GF-D8 (cell line): Measurements from ENCODE around the gene EPHB3.

Experiments used
- DNase-seq: peaks from one replicate; lab custom pipeline; 2025; lab: John Stamatoyannopoulos, UW

EPHB3 gene

GRCh38 chr3:184564685-184565385 lies 3.2 kb downstream of the EPHB3 start:
- no peak for DNase-seq

DNA sequence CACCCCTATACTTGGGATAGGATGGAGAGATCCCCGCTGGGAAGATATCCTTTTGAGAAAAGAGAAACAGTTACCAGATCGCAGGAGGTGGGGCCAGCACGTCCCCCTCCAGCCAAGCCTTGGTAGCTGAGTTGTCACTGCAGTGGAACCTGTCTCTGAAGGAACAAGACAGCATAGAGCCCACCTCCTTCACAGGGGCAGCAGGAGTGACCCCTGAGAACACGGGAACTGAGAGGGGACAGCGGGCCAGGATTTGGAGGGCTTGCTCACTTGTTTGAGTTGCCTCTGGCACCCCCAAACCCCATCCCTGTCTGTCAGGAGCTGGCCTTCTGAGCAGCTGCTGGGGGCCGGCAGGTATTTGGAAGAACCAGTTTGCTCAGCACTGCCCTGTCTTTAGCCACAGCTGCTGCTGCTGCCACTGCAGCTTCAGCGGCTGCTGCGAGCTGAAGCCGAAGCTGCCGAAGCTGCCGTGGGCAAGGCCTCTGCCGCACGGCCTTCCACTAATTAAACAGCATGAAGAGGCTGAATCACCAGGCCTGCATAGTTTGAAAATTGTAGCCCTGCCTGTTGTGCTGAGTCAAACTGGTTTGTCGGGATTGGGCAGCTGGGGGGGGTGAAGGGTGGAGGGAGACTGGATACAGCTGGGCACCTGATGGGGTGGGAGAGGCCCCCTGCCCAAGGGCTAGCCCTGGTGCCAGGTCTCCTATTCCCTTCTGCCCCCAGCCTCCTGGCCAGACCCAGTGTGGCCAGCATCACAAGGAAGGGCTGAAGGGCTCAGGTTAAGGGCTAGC lies 4.0 kb downstream of the EPHB3 start:
- DNase-seq: no peak

- no peak for DNase-seq
Measured at GRCh38 chr3:184566441-184567414, 5.1 kb downstream of the EPHB3 start.

DNA sequence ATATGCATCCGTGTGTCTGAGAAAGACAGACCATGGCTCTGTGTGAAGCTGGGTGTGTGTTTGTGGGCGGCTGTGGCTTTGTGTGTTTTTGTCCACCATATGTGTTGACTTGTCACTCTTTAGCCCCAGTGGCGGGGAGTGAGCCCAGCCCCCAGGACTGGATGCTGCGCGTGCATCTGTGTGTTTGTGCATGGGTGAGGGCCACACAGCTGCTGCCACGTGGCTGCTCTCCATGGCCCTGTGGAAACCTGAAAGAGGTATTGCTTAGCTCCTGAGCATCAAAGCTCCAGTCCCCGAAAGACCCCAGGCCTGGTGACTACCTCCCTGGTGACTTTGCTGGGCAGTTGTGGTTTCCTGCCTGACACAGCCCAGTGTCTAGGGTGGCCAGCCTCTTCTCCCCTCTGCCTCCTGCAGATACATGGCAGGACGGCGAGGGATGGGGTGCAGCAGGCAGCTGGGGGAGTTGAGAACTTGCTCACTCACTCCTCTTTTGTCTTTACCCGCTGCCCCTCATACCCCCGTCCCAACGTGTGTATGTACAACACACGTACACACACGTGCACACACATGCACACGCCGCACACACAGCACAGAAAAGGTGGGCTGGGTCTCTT lies 6.5 kb downstream of the EPHB3 start:
- no peak for DNase-seq

GRCh38 chr3:184568560-184568923 lies 7.0 kb downstream of the EPHB3 start:
- DNase-seq: no peak

- no peak for DNase-seq
Measured at GRCh38 chr3:184568924-184569829, 7.6 kb downstream of the EPHB3 start.

DNA sequence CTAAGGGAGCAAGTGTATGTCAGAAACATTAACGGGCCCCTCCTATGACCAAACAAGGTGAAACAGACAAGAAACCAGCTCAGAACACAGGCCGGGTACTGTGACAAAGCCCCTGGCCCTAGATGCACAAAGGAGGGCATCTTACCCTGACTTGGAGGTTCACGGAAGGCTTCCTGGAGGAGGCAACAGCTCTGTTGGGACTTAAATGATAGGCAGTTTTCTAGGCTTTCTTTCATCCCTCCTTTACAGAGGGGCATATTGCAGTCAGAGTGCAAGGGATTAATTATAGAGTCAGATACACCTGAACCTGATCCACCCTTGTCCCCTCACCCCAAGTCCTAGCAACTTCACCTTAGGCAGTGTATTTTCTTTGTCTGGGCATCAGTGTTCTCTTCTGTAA lies 8.4 kb downstream of the EPHB3 start:
- no peak for DNase-seq

GRCh38 chr3:184570489-184570888 lies 8.9 kb downstream of the EPHB3 start:
- DNase-seq: no peak

GRCh38 chr3:184571750-184572377 lies 10.3 kb downstream of the EPHB3 start:
- DNase-seq: no peak

DNA sequence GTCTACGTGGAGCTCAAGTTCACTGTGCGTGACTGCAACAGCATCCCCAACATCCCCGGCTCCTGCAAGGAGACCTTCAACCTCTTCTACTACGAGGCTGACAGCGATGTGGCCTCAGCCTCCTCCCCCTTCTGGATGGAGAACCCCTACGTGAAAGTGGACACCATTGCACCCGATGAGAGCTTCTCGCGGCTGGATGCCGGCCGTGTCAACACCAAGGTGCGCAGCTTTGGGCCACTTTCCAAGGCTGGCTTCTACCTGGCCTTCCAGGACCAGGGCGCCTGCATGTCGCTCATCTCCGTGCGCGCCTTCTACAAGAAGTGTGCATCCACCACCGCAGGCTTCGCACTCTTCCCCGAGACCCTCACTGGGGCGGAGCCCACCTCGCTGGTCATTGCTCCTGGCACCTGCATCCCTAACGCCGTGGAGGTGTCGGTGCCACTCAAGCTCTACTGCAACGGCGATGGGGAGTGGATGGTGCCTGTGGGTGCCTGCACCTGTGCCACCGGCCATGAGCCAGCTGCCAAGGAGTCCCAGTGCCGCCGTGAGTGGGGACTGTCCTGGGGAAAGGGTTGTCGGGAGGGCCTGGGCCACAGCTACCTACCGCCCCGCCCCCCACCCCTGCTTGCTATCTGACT lies 11.2 kb downstream of the EPHB3 start:
- DNase-seq: no peak

DNA sequence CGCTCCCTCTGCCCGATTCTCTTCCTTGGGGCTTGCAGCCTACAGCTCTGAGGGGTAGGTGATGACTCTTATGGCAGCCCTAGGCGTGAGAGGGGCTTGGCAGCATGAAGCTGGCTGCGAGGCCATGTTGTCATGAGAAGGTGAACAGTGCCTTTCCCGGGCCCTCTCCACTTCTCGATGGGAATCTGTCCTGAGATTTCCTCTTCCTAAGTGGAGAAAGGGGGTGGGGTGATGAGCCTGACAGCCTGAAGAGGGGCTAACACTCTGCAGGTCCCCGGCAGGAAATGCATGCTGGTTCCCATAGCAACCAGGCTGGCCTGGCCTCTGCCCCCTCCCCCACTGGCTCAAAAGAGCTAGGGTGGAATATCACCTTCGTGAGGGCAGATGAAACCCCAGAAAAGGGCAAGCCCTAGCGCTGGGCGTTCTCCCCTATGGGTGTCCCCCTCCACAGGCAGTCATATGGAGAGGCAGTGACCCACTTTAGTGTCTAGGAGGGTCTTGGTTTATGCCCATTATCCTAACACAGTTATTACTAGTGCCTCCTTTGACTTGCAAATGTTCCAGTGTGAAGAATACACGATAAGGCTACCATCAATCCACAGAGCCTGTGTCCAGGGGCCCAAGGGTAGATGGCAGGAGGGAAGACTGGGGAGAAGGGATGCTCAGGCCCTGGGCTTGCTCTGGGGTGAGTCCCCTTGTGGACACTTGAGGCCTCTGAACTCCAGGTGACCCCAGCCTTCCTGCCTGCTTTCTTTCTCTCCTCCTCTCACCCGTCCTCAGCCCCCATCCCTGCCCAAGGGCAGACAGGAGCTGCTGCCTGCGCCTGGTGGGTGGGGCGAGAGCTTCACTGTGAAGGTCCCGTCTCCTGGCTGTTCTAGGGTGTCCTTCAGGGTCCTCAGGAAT lies 13.2 kb downstream of the EPHB3 start:
- no peak for DNase-seq

DNA sequence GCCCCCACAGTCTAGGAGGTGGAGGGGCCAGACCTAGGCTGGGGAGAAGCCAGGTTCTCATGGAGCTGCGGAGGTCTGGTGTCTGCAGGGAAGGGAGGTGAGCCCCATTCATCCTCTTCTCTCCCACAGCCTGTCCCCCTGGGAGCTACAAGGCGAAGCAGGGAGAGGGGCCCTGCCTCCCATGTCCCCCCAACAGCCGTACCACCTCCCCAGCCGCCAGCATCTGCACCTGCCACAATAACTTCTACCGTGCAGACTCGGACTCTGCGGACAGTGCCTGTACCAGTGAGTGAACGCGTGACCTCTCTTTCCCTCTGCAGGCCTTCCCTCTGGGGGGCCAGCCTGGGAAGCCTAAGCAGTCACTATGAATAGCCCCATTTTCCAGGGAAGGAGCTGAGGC lies 14.1 kb downstream of the EPHB3 start:
- no peak for DNase-seq

GRCh38 chr3:184576457-184577240 lies 15.1 kb downstream of the EPHB3 start:
- DNase-seq: no peak

DNA sequence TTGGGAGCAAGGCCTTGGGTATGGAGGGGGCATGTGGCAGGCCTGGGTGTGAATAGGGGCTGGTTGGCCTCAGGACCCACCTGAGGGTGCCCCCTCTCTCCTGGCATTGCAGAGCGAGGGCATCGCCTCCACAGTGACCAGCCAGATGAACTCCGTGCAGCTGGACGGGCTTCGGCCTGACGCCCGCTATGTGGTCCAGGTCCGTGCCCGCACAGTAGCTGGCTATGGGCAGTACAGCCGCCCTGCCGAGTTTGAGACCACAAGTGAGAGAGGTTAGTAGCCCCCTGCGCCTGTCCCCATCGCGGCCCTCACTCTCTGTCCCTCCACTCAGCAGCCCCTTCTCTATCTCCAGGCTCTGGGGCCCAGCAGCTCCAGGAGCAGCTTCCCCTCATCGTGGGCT lies 16.0 kb downstream of the EPHB3 start:
- no peak for DNase-seq

DNA sequence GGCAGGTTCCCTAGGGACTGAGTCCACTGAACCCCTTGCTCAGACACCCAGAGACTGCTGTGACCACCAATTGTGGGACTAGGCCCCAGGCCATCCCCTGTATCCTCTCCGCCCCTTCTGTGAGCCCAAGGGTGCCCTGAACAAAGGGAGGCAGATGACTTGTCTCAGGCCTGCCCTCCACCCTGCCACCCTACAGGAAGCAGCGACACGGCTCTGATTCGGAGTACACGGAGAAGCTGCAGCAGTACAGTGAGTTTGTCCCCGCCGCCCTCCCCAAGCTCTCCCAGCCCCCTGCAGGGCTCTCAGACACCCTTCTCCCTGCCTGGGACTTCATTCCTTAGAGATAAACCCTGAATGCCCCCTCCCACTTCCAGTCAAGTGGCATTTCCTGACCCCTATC lies 16.6 kb downstream of the EPHB3 start:
- no peak for DNase-seq

DNA sequence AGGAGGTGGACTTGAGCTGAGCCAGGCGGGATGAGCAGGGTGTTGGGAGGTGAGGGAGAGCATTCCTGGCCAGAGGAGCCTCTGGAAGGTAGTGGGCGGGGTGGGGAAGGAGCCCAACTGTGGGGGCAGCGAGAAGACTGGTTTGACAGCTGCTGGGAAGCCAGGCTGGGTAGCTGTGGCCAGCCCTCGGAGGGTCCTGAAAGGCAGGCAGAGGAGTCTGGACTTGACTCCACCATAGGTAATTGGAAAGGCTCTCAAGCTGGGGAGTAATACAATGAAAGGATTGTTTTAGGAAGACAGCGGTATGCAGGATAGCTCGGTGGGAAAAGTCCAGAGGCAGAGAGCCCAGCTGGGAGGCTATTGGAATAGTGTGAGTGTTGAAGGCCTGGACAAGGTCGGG lies 17.2 kb downstream of the EPHB3 start:
- no peak for DNase-seq

DNA sequence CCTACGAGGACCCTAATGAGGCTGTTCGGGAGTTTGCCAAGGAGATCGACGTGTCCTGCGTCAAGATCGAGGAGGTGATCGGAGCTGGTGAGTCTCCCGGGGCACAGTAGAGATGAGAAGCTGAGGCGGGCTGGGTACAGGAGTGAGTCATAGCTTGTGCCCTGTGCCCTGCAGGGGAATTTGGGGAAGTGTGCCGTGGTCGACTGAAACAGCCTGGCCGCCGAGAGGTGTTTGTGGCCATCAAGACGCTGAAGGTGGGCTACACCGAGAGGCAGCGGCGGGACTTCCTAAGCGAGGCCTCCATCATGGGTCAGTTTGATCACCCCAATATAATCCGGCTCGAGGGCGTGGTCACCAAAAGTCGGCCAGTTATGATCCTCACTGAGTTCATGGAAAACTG lies 17.9 kb downstream of the EPHB3 start:
- DNase-seq: no peak

DNA sequence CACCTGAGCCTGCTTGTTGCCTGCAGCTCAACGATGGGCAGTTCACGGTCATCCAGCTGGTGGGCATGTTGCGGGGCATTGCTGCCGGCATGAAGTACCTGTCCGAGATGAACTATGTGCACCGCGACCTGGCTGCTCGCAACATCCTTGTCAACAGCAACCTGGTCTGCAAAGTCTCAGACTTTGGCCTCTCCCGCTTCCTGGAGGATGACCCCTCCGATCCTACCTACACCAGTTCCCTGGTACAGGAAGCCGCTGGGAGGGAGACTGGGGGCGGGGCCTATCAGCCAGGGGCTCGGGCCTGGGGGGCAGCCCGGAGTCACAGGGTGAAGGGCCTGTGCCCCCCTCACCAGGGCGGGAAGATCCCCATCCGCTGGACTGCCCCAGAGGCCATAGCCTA lies 18.8 kb downstream of the EPHB3 start:
- DNase-seq: no peak
